Fibroblast of lung (primary cell): Measurements from ENCODE around the gene LPXN. TPM values are rescaled to one million over a fixed set of nuclear protein-coding genes. Genes with fewer than 3 reads are reported as not detected.

ENCODE experiments used
- DNase-seq, 2 donors: peaks; one replicate each; pipeline versions ENCODE4 v3.0.0 to v3.0.0-alpha.2; 2010; ENCODE audit warnings: low read depth in 2 of 2
- H2AFZ ChIP-seq: 2 replicates; pipeline ENCODE4 v1.5.1; 2012; ENCODE audit warnings: low read length, control low read depth, inconsistent platforms
- H3K27ac ChIP-seq: 2 replicates; pipeline ENCODE4 v1.5.1; 2011; ENCODE audit warnings: low read length, control low read depth; ENCODE audit not compliant: insufficient read depth
- H3K27me3 ChIP-seq: 2 replicates; pipeline ENCODE4 v1.5.1; 2011; ENCODE audit warnings: mild to moderate bottlenecking, low read length; ENCODE audit not compliant: control insufficient read depth, insufficient read depth
- H3K36me3 ChIP-seq: 2 replicates; pipeline ENCODE4 v1.5.1; 2011; ENCODE audit warnings: low read length; ENCODE audit not compliant: control insufficient read depth, insufficient read depth
- H3K4me1 ChIP-seq: 2 replicates; pipeline ENCODE4 v1.5.1; 2011; ENCODE audit warnings: low read length; ENCODE audit not compliant: control insufficient read depth, insufficient read depth; ENCODE audit errors: extremely low read depth
- H3K4me2 ChIP-seq: 2 replicates; pipeline ENCODE4 v1.5.1; 2011; ENCODE audit warnings: low read length, control low read depth; ENCODE audit not compliant: insufficient read depth; ENCODE audit errors: extremely low read depth
- H3K4me3 ChIP-seq, 4 experiments: fragments of 200-600 bp in 1 of 4; sonication (generic) in 1 of 4; replicated peaks in 1 of 4; 2 replicates each; pipeline ENCODE4 v1.5.1; 2011 to 2016; ENCODE audit warnings: low read length in 4 of 4, low read depth in 3 of 4, mild to moderate bottlenecking in 3 of 4, control low read depth in 2 of 4, inconsistent platforms in 1 of 4, mixed read lengths in 1 of 4; ENCODE audit not compliant: insufficient read depth in 1 of 4; ENCODE audit errors: control extremely low read depth in 1 of 4
- H3K79me2 ChIP-seq: 2 replicates; pipeline ENCODE4 v1.5.1; 2012; ENCODE audit warnings: mild to moderate bottlenecking, low read length, inconsistent platforms; ENCODE audit not compliant: control insufficient read depth, insufficient read depth
- H3K9ac ChIP-seq: 2 replicates; pipeline ENCODE4 v1.5.1; 2011; ENCODE audit warnings: mild to moderate bottlenecking, low read length, control low read depth; ENCODE audit not compliant: insufficient read depth
- H3K9me3 ChIP-seq: 2 replicates; pipeline ENCODE4 v1.5.1; 2012; ENCODE audit warnings: low read depth, low read length; ENCODE audit not compliant: control insufficient read depth, insufficient read depth
- H4K20me1 ChIP-seq: 2 replicates; pipeline ENCODE4 v1.5.1; 2011; ENCODE audit warnings: low read length; ENCODE audit not compliant: control insufficient read depth, insufficient read depth; ENCODE audit errors: extremely low read depth
- EZH2 ChIP-seq: IDR thresholded peaks from 2 replicates; pipeline ENCODE4 v1.5.1; 2012; ENCODE audit warnings: low read length, control low read depth, mild to moderate bottlenecking; ENCODE audit errors: missing control alignments
- polyA plus RNA-seq, 2 donors: library from polyadenylated mRNA; depleted of rRNA in 1 of 2; stranded (reverse) in 1 of 2; unstranded in 1 of 2; fragments of >200 nt; gene quantifications; 2 replicates each; pipeline ENCODE4 v1.2.1, GENCODE V29; 2011 to 2012; ENCODE audit warnings: missing spikeins in 1 of 2
- total RNA-seq: library from RNA; depleted of rRNA; stranded (reverse); fragments of >200 nt; gene quantifications from 2 replicates; pipeline ENCODE4 v1.2.1, GENCODE V29; 2014
- TF ChIP-seq, protein P1 (sequence below), 2 donors: IDR thresholded peaks in 1 of 2; conservative IDR thresholded peaks in 1 of 2; 1 replicate in 1 of 2; 2 replicates in 1 of 2; pipeline ENCODE4 v1.5.1; 2011 to 2012; ENCODE audit warnings: low read length in 2 of 2, control low read depth in 1 of 2, inconsistent platforms in 1 of 2, low read depth in 1 of 2, mild to moderate bottlenecking in 1 of 2

The LPXN gene
- total and polyA plus RNA-seq, 2 donors (not counting 1 experiment from before 2014, with no cell fraction given): 8.6 to 9.2 TPM

DNA sequence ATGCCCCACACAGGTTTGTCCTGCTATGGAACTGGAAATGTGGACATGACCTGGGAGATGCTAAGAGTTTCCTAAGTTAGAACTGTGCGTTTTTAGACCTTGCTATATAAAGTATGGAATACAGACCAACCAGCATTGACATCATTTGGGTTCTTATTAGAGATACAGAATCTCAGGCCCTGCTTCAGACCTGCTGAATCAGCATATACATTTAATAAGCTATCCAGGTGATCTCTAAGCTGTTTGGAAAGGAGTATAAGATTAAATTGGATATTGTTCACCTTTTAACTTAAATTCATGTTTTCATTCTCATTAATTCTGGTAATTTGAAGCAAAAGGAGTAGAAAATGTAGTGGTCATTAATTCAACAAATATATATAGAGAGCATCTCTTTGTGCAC is 39.9 kb upstream of the LPXN start:
- no peaks in the 10 kb centered on the region for H3K27me3 ChIP-seq
- no peaks in the 10 kb centered on the region for H4K20me1 ChIP-seq
- TF ChIP-seq, protein P1, sequence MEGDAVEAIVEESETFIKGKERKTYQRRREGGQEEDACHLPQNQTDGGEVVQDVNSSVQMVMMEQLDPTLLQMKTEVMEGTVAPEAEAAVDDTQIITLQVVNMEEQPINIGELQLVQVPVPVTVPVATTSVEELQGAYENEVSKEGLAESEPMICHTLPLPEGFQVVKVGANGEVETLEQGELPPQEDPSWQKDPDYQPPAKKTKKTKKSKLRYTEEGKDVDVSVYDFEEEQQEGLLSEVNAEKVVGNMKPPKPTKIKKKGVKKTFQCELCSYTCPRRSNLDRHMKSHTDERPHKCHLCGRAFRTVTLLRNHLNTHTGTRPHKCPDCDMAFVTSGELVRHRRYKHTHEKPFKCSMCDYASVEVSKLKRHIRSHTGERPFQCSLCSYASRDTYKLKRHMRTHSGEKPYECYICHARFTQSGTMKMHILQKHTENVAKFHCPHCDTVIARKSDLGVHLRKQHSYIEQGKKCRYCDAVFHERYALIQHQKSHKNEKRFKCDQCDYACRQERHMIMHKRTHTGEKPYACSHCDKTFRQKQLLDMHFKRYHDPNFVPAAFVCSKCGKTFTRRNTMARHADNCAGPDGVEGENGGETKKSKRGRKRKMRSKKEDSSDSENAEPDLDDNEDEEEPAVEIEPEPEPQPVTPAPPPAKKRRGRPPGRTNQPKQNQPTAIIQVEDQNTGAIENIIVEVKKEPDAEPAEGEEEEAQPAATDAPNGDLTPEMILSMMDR (conservative IDR thresholded peaks at IDR 0.05 in 1 of 2, IDR thresholded peaks at IDR 0.05 in 1 of 2; ENCODE audit: low read depth in 1 of 2, low read length in 2 of 2): no peak
- TF ChIP-seq EZH2: no peak
- H3K9ac ChIP-seq: no peak overlapping the region
- H3K4me2 ChIP-seq: no peak overlapping the region
- peaks cover 15% of the 10 kb centered on the region for H3K79me2 ChIP-seq
- H3K9me3 ChIP-seq: no peaks in the 10 kb centered on the region
- H3K4me1 ChIP-seq: peaks cover 6% of the 10 kb centered on the region
- no peak overlapping the region for H2AFZ ChIP-seq
- H3K36me3 ChIP-seq: peaks cover 29% of the 10 kb centered on the region
- no peak overlapping the region for H3K4me3 ChIP-seq
- DNase-seq: no peak
- no peak overlapping the region for H3K27ac ChIP-seq

DNA sequence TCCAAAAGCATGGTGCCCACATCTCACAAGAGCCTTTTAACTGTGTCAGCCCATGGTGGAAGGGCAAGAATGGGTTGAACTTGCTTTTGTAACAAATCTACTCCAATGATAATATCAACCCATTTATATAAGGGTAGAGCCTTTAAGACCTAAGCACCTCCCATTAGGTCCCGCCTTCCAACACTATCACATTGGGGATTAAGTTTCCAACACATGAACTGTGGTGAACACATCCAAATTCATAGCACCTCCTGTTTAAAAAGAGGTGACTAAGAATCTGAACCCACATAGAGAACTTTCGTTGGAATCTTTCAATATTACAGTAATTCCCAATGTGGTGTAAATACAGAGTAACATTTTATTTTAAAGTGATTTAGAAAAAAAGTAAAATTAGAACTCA is 37.6 kb upstream of the LPXN start:
- Histone ChIP-seq H3K36me3 (peaks cover 33% of the 10 kb centered on the region), H3K4me3 (no peak overlapping the region), H3K4me1 (peaks cover 6% of the 10 kb centered on the region), H4K20me1 (no peaks in the 10 kb centered on the region), H2AFZ (no peak overlapping the region), H3K9me3 (no peaks in the 10 kb centered on the region), H3K9ac (no peak overlapping the region), H3K4me2 (no peak overlapping the region), H3K79me2 (peaks cover 33% of the 10 kb centered on the region), H3K27me3 (no peaks in the 10 kb centered on the region), H3K27ac (no peak overlapping the region)
- TF ChIP-seq EZH2: no peak
- TF ChIP-seq, protein P1 (conservative IDR thresholded peaks at IDR 0.05 in 1 of 2, IDR thresholded peaks at IDR 0.05 in 1 of 2; ENCODE audit: low read depth in 1 of 2, low read length in 2 of 2): no peak
- no peak for DNase-seq

DNA sequence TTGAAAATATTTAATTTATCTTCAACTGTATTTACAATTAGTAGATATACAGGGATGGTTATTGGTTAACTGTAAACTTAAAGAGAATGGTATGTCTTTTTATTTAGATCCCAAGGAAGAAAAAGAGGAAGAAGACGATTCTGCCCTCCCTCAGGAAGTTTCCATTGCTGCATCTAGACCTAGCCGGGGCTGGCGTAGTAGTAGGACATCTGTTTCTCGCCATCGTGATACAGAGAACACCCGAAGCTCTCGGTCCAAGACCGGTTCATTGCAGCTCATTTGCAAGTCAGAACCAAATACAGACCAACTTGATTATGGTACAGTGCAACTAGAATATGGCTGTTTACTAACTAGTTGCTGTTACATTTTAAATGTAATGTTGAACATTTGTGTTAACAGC is 34.1 kb upstream of the LPXN start:
- Histone ChIP-seq H3K27ac (no peak overlapping the region), H3K9me3 (no peaks in the 10 kb centered on the region), H3K4me3 (no peak overlapping the region), H3K4me1 (no peaks in the 10 kb centered on the region), H3K36me3 (peaks cover 26% of the 10 kb centered on the region), H3K4me2 (no peak overlapping the region), H3K79me2 (peaks cover 57% of the 10 kb centered on the region), H3K27me3 (no peaks in the 10 kb centered on the region), H3K9ac (no peak overlapping the region), H2AFZ (no peak overlapping the region), H4K20me1 (no peaks in the 10 kb centered on the region)
- no peak for TF ChIP-seq EZH2
- TF ChIP-seq, protein P1 (conservative IDR thresholded peaks at IDR 0.05 in 1 of 2, IDR thresholded peaks at IDR 0.05 in 1 of 2; ENCODE audit: low read depth in 1 of 2, low read length in 2 of 2): no peak
- DNase-seq: no peak
